ENCODE measurements around the gene CARD9.
"Not testable (repeated sequence)": the region's sequence is repeated elsewhere in the genome, so short reads cannot be mapped to it uniquely, and the experiment has no call there.

CARD9 gene

DNA sequence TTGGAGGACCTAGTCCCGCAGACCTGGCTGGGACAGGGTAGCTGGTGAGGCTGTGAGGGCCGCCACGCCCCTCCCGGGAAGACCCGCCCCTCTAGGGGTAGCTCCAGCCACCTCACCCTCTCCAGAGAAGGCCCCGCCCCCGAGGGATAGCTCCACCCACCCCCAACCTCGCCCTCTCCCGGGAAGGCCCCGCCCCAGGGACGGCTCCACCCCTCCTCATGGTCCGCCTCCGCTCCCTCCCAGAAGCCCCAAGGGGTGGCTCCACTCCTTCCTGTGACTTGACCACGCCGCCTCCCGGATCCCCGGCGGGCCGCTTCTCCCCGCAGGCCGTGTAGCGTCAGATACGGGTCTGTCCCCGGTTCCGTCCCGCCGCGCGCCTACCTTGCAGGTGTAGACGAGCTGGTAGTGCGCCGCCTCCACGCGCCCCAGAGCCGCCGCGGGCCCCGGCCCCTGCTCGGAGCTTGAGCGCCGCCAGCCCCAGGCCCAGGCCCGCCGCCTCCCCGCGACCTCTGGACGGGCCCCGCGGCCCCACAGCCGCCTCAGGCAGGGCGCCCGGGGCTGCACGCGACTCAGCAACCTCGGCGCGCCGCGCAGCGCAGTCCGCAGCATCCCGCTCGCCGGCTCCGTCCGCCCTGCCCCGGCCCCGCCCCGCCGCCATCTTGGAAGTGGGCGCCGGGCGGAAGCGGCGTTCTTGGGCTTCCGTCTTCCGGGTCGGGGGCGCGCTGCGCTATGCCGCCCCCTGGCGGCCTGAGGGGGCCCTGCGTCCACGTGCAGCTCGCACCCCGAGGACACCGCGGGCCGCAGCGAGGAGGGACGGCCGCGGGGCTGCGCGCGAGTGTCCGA lies 10.1 kb downstream of the CARD9 start, which contains the start of gene DNLZ:
DNLZ (minus strand) TSS at position 639 of the 843 bp plus-strand sequence; CDS start at position 609, 30 bp downstream.
- DNase-seq: peak; percentile 75

DNA sequence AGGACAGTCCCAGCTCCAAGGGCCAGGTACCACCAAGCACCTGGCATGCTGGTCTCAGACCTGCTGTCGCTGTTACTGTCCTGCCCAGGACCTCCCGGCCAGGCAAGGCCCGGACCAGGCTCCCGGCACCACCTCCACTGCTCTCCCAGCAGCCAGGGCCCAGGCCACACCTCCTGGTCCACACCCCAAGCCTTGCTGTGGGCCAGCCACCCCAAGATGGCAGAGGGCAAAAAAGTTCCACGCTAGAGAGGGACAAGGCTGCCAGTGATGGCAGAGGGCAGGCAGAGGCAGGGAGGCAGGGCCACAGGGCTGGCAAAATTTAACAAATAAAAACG lies 11.1 kb downstream of the CARD9 start:
- no peak for DNase-seq

DNA sequence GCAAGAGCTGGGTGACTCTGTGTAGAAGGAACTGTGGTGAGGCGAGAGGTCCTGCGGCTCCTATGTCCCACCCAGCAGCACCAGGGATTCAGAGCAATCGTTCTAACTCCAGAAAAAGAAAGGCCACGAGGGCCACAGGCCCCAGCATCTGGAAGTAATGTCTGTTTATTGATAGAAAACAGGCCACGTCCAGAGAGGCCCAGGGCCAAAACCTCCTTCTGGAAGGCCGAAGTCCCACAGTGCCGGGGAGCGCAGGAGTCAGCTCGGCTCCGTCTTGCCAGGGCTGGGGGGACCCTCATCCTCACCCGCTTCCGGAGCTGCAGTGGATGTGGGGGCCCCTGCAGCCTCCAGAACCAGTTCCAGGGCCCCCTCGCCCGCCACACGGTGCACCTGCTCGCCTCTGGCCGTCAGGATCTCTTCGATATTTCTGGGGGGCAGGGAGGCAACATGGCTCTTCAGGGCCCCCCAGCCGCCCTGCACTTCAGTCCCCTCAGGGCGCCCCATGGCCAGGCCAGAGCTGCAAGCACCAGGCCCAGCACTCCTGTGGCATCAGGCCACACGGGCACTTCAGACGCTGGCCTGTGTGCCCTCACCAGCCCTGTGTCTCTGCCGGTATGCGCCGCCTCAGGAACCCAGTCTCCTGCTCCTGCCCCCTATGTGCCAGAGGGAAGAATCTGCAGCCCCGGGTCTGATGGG lies 11.6 kb downstream of the CARD9 start:
- no peak for DNase-seq

DNA sequence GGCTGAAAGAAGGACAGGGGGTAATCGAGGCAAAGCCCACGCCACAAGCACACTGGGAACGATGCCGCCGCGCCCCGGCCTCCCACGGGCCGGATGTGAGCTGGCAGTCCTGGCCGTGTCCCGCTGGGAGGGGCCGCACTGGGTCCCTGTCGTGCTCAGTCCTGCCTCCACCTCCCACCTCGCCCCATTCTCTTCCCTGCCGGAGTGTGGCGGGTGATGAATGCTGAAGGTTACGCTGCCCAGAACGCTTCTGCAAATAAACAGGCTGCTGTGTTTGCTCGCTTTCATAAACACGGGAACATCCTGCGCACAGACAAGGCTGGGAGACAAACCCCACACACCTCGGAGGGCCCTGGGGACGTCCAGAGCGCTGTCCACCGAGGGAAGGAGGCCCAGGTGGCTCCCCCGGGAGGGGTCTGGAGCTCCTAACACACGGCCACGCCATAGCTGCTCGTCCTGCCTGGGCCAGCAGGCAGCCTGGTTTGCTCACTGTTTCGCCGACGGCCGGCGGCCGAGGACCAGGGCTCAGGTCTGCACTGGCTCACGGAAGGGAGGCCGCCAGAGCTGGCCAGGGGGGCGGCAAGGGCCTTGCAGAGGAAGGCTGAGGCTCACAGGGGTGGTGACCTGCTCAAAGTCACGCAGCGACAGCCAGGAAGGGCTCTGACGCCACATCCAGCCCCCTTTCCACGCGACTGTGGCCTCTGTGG lies 12.3 kb downstream of the CARD9 start:
- no peak for DNase-seq

GRCh38 chr9:136359774-136360718 lies 13.4 kb downstream of the CARD9 start:
- no peak for DNase-seq

GRCh38 chr9:136358888-136359287 lies 14.6 kb downstream of the CARD9 start:
- no peak for DNase-seq

DNA sequence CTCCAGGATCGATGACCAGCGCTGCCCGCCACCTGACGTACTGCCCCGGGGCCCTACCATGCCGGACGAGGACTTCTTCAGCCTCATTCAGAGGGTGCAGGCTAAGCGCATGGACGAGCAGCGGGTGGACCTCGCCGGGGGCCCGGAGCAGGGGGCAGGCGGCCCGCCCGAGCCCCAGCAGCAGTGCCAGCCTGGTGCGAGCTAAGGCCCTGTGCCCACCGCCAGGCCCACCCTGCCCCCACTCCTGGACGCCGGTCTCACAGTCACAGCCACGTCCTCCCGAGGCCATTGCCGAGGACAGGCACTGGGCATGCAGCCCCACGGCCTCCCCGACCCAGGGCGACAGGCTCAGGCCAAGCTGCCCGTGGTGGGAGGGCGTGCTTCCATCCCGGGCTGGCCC lies 15.5 kb downstream of the CARD9 start:
- no peak for DNase-seq

DNA sequence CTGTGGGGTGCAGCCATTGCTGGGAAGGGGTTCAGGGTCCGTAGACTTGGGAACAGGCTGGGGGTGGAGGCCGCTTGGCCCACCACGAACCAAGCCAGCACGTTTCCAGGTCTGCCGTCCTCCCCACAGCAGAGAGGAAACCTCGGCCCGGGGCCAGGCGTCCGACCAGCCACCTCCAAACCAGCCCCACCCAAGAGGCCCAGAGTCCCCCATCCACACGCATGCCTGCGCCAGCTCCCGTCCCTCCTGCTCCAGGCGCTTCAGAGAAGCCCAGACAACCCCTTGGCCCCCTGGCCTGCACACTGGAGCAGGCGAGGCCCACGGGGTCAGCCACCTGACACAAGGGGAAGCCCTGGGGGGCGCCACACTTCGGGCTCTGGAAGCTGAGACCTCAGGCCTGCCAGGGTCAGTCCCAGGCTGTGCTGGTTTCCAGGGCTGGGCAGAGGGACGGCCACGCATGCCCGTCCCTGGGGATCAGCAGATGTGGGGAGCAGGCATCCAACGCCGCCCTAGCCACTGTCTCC lies 16.2 kb downstream of the CARD9 start:
- DNase-seq: no peak

DNA sequence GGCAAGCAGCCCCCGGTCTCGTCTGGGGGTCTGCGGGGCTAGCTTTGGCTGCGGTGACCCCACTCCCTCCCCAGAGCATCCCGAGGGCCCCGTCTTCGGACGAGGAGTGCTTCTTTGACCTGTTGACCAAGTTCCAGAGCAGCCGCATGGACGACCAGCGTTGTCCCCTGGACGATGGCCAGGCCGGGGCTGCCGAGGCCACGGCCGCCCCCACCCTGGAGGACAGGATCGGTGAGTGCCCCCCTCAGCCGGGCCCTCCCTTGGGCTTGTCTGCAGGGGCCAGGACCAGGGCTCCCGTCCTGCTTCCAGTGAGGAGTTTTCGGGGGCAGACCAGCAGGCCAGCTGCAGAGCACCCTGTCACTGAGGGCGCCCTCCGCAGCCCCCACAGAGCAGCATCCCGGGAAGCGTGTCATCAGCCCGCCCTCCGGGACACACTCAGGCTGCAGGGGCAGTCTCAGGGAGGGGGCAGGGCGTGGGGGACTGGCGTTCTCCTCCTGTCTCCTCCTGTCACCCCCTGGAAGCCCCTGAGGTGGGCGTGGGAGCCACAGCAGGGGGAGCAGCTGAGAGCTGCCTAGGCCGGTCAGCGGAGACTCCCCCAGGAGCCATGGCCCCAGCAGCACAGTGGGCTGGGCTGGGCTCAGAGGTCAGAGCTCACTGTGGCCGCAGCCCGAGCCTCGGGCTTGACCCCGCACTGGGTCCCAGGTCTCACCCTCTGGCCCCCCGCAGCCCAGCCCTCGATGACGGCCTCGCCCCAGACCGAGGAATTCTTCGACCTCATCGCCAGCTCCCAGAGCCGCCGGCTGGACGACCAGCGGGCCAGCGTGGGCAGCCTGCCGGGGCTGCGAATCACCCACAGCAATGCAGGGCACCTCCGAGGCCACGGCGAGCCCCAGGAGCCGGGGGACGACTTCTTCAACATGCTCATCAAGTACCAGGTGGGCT lies 17.6 kb downstream of the CARD9 start:
- no peak for DNase-seq

GRCh38 chr9:136354592-136355085 lies 18.8 kb downstream of the CARD9 start:
- DNase-seq: no peak

GRCh38 chr9:136353757-136354488 lies 19.5 kb downstream of the CARD9 start:
- DNase-seq: no peak

- DNase-seq: no peak
Observed at GRCh38 chr9:136353088-136353487, 20.4 kb downstream of the CARD9 start.

GRCh38 chr9:136352682-136353081 lies 20.8 kb downstream of the CARD9 start:
- no peak for DNase-seq

DNA sequence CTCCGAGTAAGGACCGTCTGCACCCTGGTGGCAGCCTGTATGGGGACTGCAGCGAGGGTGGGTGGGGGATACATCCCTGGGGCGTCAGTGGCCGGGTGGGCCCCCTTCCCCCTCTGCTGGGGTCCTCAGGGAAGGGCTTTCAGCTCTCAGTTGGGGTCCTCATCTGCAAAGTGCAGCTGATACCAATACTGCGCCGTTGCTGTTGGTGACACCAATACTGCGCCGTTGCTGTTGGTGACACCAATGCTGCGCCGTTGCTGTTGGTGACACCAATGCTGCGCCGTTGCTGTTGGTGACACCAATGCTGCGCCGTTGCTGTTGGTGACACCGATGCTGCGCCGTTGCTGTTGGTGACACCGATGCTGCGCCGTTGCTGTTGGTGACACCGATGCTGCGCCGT lies 21.6 kb downstream of the CARD9 start:
- not testable (repeated sequence) for DNase-seq

DNA sequence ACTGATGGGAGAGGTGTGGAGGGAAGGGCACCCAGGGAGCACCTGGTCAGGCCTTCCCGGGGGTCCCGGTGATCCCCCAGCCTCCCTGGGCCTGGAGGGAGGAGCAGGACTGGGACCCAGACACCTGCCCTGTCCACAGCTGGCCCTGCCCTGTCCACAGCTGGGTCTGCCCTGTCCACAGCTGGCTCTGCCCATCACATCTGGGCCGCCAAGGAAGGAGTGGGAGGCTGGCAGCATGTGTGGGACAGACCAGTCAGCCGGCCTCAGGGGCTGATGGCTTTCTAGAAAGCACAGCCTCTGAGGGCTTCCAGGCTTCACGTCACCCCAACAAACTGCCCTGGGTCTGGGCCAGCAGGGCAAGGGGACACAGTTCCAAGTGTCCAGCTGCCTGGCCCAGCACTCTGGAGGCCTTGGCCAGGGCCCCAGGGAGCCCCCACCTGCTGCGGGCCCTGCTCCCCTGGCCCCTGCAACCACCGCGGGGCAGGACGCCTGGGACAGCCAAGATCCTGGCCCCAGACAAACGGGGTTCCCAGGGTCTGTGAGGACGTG lies 22.1 kb downstream of the CARD9 start:
- no peak for DNase-seq

DNA sequence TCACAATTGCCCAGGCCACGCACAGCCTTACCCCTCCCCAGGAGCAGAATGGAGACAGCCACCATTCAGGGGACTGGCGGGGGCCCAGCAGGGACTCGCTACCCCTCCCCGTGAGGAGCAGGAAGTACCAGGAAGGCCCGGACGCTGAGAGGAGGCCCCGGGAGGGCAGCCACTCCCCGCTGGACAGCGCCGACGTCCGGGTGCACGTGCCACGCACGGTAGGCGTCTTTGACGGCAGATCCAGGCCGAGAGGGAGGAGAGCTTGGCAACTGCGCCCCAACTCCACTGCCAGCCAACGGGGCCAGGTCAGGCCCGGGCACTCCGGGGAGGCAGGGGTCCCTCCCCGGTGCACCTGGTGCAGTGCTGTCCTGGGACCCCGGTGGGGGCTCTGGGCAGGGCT lies 23.9 kb downstream of the CARD9 start:
- no peak for DNase-seq

GRCh38 chr9:136348691-136349090 lies 24.8 kb downstream of the CARD9 start:
- DNase-seq: no peak

DNA sequence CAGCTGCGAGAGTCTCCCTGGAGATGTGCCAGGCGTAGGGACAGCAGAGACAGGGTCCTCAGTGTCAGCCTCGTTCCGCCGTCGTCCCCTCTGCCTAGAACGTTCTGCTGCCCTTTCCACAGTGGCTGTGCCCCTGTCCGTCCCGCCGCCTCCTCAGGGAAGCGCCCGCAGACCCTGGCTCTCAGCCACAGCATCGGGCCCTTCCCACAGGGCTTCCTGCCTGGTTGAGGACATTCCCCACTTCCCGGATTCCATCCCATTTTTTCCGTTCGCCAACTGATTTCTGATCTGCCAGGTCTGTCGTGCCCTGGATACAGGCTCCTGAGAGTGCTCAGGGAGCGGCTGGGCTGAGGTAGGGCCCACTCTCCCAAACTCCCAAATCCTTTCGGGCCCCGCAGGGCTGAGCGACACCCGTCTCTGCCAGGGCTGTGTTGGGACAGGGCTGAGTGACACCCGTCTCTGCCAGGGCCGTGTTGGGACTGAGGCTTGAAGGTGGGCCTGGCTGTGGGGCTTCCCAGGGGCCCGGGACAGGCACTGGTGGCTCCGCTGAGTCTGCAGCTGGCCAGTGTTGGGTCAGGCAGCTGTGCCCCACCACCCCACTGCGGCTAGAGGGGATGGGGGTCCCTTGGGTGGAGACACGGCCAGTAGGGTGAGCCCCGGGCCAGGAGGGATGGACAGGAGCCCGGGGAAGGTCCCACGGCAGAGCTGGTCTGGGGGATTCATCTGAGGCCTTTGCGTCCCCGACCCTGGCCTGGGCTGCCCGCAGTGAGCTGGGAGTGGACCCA lies 25.8 kb downstream of the CARD9 start:
- DNase-seq: no peak

GRCh38 chr9:136346927-136347465 lies 26.5 kb downstream of the CARD9 start:
- no peak for DNase-seq
